Uterus (tissue), 2 donors: ENCODE data around the gene TNNI3.

ENCODE experiments used
- CTCF ChIP-seq, 4 experiments: fragments of 200-600 bp in 2 of 4; fragments of 450-650 bp in 2 of 4; sonication (generic) in 2 of 4; IDR thresholded peaks; one replicate each; pipeline ENCODE4 v1.5.1; 2016 to 2019; ENCODE audit warnings: antibody characterized with exemption in 4 of 4, mild to moderate bottlenecking in 2 of 4, moderate library complexity in 1 of 4
- POLR2A ChIP-seq, 2 donors: fragments of 450-650 bp; IDR thresholded peaks; one replicate each; pipeline ENCODE4 v1.6.1; 2016; ENCODE audit warnings: antibody characterized with exemption in 2 of 2, mild to moderate bottlenecking in 1 of 2, moderate library complexity in 1 of 2

DNA sequence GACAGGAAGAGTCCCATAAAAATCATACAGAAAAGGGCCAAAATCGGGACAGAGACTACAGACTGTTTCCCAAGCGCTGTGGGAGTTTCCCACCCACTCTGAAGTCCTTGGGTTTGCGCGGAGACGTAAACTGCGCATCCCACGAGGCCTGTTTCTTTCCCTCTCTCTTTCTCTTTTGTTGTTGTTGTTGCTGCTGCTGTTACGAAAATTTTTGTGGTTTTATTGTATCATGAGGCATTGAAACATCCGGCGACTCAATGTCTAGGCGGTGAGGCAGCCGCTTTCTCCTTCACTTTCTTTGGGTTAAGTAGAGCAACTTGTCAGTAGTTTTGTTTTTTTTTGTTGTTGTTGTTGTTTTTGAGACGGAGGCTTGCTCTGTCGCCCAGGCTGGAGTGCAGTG lies 38.5 kb downstream of the TNNI3 start:
- TF ChIP-seq CTCF (IDR thresholded peaks at IDR 0.05) (no peak), POLR2A (IDR thresholded peaks at IDR 0.05) (no peak)
